Activated CD4-positive, alpha-beta T cell treated with anti-CD3 and anti-CD28 coated beads for 48 hours (primary cell): ENCODE results near the gene ZNF407.

Source experiments
- DNase-seq: peaks from one replicate; pipeline ENCODE4 v3.0.0-alpha.2; 2020

Gene ZNF407

GRCh38 chr18:74897971-74898657 is 300.4 kb downstream of the ZNF407 start:
- DNase-seq: no peak

- no peak for DNase-seq
Observed at GRCh38 chr18:74898965-74899364, 301.3 kb downstream of the ZNF407 start.

GRCh38 chr18:74899554-74899953 is 301.9 kb downstream of the ZNF407 start:
- peak; percentile 7 for DNase-seq

GRCh38 chr18:74901362-74902146 is 303.9 kb downstream of the ZNF407 start:
- no peak for DNase-seq

GRCh38 chr18:74902147-74902455 is 304.4 kb downstream of the ZNF407 start:
- no peak for DNase-seq

- no peak for DNase-seq
Observed at GRCh38 chr18:74905247-74905646, 307.6 kb downstream of the ZNF407 start.

- DNase-seq: no peak
Observed at GRCh38 chr18:74906184-74906583, 308.5 kb downstream of the ZNF407 start.

GRCh38 chr18:74914052-74914591 is 316.5 kb downstream of the ZNF407 start:
- no peak for DNase-seq

GRCh38 chr18:74914648-74915047 is 317.0 kb downstream of the ZNF407 start:
- DNase-seq: no peak

GRCh38 chr18:74916773-74917393 is 319.2 kb downstream of the ZNF407 start:
- DNase-seq: no peak

GRCh38 chr18:74918276-74918790 is 320.7 kb downstream of the ZNF407 start:
- DNase-seq: no peak

- DNase-seq: no peak
Observed at GRCh38 chr18:74921057-74921820, 323.6 kb downstream of the ZNF407 start.

- no peak for DNase-seq
Observed at GRCh38 chr18:74926051-74926450, 328.4 kb downstream of the ZNF407 start.

- DNase-seq: no peak
Observed at GRCh38 chr18:74928194-74928968, 330.7 kb downstream of the ZNF407 start.

GRCh38 chr18:74929110-74929509 is 331.4 kb downstream of the ZNF407 start:
- no peak for DNase-seq

GRCh38 chr18:74930616-74931015 is 332.9 kb downstream of the ZNF407 start:
- DNase-seq: no peak

GRCh38 chr18:74933930-74934329 is 336.3 kb downstream of the ZNF407 start:
- no peak for DNase-seq

- no peak for DNase-seq
Observed at GRCh38 chr18:74935434-74935833, 337.8 kb downstream of the ZNF407 start.

- DNase-seq: no peak
Observed at GRCh38 chr18:74936343-74936742, 338.7 kb downstream of the ZNF407 start.

GRCh38 chr18:74937291-74937690 is 339.6 kb downstream of the ZNF407 start:
- DNase-seq: no peak

GRCh38 chr18:74940856-74941255 is 343.2 kb downstream of the ZNF407 start:
- no peak for DNase-seq

GRCh38 chr18:74942319-74942910 is 344.7 kb downstream of the ZNF407 start:
- peak; percentile 35 for DNase-seq
